Liver (tissue), 3 donors: ENCODE measurements around the gene TACR1.

Experiments
- EGR1 ChIP-seq, 2 donors: IDR thresholded peaks; 2 replicates each; pipeline ENCODE4 v1.6.1; 2016 to 2018; ENCODE audit warnings: antibody characterized with exemption in 2 of 2, low read depth in 2 of 2
- GABPA ChIP-seq, 2 donors: IDR thresholded peaks in 1 of 2; conservative IDR thresholded peaks in 1 of 2; 2 replicates each; pipeline ENCODE4 v1.6.1; 2016; ENCODE audit warnings: antibody characterized with exemption in 2 of 2, mild to moderate bottlenecking in 1 of 2, moderate library complexity in 1 of 2
- HNF4A ChIP-seq, 2 donors: conservative IDR thresholded peaks; 2 replicates each; pipeline ENCODE4 v1.6.1; 2016; ENCODE audit warnings: antibody characterized with exemption in 2 of 2, mild to moderate bottlenecking in 2 of 2
- JUND ChIP-seq, 2 donors: IDR thresholded peaks; 2 replicates each; pipeline ENCODE4 v1.6.1; 2016; ENCODE audit warnings: antibody characterized with exemption in 2 of 2
- RAD21 ChIP-seq, 2 donors: IDR thresholded peaks; 2 replicates each; pipeline ENCODE4 v1.6.1; 2016; ENCODE audit warnings: antibody characterized with exemption in 2 of 2, mild to moderate bottlenecking in 2 of 2
- RXRA ChIP-seq, 2 donors: IDR thresholded peaks; 2 replicates each; pipeline ENCODE4 v1.6.1; 2017 to 2018; ENCODE audit warnings: antibody characterized with exemption in 2 of 2, mild to moderate bottlenecking in 1 of 2
- SP1 ChIP-seq: IDR thresholded peaks from 2 replicates; pipeline ENCODE4 v1.6.1; 2018; ENCODE audit warnings: antibody characterized with exemption, mild to moderate bottlenecking
- TAF1 ChIP-seq: conservative IDR thresholded peaks from 2 replicates; pipeline ENCODE4 v1.6.1; 2016; ENCODE audit warnings: antibody characterized with exemption, mild to moderate bottlenecking
- YY1 ChIP-seq: IDR thresholded peaks from 2 replicates; pipeline ENCODE4 v1.6.1; 2016; ENCODE audit warnings: antibody characterized with exemption, mild to moderate bottlenecking
- TF ChIP-seq, protein P1 (sequence below): IDR thresholded peaks from 2 replicates; pipeline ENCODE4 v1.6.1; 2016; ENCODE audit warnings: antibody characterized with exemption, mild to moderate bottlenecking
- TF ChIP-seq, protein P2 (sequence below): fragments of 150-350 bp; IDR thresholded peaks from 2 replicates; pipeline ENCODE4 v1.5.1; 2017; ENCODE audit warnings: improper control_type of control experiment, low read depth, low read length; ENCODE audit not compliant: missing input control
- TF ChIP-seq, protein P3 (sequence below): IDR thresholded peaks from 2 replicates; pipeline ENCODE4 v1.6.1; 2016; ENCODE audit warnings: antibody characterized with exemption
- TF ChIP-seq, protein P4 (sequence below): IDR thresholded peaks from 2 replicates; pipeline ENCODE4 v1.6.1; 2016; ENCODE audit warnings: antibody characterized with exemption
- donor health status: healthy.
- donor health status: healthy.

DNA sequence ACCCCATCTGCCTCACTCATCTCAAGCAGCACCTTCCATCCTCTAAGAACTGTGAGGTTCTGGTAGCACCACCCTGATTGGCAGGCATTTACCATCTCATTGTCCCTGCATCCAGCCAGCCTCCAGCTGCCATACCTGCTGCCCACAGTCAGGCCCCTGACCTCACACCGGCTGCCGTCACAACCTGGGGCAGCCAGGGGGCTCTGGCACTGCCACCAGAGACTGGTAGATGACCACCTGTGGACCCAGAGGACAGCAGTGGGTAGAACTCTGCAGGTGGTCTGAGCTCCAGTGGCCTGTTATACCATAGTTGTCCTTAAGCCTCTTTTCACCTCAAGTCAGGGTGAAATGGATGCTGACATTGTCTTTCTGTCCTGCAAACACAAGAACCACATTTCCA lies 171.4 kb downstream of the TACR1 start:
- TF ChIP-seq, protein P1, sequence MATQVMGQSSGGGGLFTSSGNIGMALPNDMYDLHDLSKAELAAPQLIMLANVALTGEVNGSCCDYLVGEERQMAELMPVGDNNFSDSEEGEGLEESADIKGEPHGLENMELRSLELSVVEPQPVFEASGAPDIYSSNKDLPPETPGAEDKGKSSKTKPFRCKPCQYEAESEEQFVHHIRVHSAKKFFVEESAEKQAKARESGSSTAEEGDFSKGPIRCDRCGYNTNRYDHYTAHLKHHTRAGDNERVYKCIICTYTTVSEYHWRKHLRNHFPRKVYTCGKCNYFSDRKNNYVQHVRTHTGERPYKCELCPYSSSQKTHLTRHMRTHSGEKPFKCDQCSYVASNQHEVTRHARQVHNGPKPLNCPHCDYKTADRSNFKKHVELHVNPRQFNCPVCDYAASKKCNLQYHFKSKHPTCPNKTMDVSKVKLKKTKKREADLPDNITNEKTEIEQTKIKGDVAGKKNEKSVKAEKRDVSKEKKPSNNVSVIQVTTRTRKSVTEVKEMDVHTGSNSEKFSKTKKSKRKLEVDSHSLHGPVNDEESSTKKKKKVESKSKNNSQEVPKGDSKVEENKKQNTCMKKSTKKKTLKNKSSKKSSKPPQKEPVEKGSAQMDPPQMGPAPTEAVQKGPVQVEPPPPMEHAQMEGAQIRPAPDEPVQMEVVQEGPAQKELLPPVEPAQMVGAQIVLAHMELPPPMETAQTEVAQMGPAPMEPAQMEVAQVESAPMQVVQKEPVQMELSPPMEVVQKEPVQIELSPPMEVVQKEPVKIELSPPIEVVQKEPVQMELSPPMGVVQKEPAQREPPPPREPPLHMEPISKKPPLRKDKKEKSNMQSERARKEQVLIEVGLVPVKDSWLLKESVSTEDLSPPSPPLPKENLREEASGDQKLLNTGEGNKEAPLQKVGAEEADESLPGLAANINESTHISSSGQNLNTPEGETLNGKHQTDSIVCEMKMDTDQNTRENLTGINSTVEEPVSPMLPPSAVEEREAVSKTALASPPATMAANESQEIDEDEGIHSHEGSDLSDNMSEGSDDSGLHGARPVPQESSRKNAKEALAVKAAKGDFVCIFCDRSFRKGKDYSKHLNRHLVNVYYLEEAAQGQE, result no peak
- TF ChIP-seq YY1 (no peak), RAD21 (IDR thresholded peaks at IDR 0.05) (no peak), HNF4A (conservative IDR thresholded peaks at IDR 0.05) (no peak), RXRA (IDR thresholded peaks at IDR 0.05) (no peak), JUND (IDR thresholded peaks at IDR 0.05) (no peak), TAF1 (no peak), EGR1 (IDR thresholded peaks at IDR 0.05; ENCODE audit: low read depth in 2 of 2) (no peak), GABPA (IDR thresholded peaks at IDR 0.05 in 1 of 2, conservative IDR thresholded peaks at IDR 0.05 in 1 of 2) (no peak), SP1 (no peak)
- TF ChIP-seq, protein P2, sequence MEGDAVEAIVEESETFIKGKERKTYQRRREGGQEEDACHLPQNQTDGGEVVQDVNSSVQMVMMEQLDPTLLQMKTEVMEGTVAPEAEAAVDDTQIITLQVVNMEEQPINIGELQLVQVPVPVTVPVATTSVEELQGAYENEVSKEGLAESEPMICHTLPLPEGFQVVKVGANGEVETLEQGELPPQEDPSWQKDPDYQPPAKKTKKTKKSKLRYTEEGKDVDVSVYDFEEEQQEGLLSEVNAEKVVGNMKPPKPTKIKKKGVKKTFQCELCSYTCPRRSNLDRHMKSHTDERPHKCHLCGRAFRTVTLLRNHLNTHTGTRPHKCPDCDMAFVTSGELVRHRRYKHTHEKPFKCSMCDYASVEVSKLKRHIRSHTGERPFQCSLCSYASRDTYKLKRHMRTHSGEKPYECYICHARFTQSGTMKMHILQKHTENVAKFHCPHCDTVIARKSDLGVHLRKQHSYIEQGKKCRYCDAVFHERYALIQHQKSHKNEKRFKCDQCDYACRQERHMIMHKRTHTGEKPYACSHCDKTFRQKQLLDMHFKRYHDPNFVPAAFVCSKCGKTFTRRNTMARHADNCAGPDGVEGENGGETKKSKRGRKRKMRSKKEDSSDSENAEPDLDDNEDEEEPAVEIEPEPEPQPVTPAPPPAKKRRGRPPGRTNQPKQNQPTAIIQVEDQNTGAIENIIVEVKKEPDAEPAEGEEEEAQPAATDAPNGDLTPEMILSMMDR, result no peak
- TF ChIP-seq, protein P3, sequence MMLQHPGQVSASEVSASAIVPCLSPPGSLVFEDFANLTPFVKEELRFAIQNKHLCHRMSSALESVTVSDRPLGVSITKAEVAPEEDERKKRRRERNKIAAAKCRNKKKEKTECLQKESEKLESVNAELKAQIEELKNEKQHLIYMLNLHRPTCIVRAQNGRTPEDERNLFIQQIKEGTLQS, result no peak
- TF ChIP-seq, protein P4, sequence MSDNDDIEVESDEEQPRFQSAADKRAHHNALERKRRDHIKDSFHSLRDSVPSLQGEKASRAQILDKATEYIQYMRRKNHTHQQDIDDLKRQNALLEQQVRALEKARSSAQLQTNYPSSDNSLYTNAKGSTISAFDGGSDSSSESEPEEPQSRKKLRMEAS, result no peak
